Thyroid gland (tissue), 4 donors: ENCODE results near the gene SGIP1. TPM values are rescaled to one million over a fixed set of nuclear protein-coding genes. Genes with fewer than 3 reads are reported as not detected.
A peak's percentile ranks its signal among the peaks of the same experiment; 100 is the strongest.

Source experiments
- DNase-seq, 2 donors: peaks; one replicate each; pipeline ENCODE4 v3.0.0-alpha.2; 2019
- H3K27ac ChIP-seq, 3 donors: fragments of 200-600 bp; sonication (generic); 1 replicate in 2 of 3; 2 replicates in 1 of 3; pipeline ENCODE4 v1.5.1; 2016 to 2019; ENCODE audit warnings: mild to moderate bottlenecking in 1 of 3, moderate library complexity in 1 of 3
- H3K27me3 ChIP-seq: fragments of 200-600 bp; sonication (generic); one replicate; pipeline ENCODE4 v1.5.1; 2019
- H3K36me3 ChIP-seq, 2 donors: fragments of 200-600 bp; sonication (generic); one replicate each; pipeline ENCODE4 v1.5.1; 2016 to 2019
- H3K4me1 ChIP-seq, 2 donors: fragments of 200-600 bp; sonication (generic); one replicate each; pipeline ENCODE4 v1.5.1; 2017 to 2019
- H3K4me3 ChIP-seq, 3 donors: fragments of 200-600 bp; sonication (generic); replicated peaks in 1 of 3; 1 replicate in 2 of 3; 2 replicates in 1 of 3; pipeline ENCODE4 v1.5.1; 2016; ENCODE audit warnings: mild to moderate bottlenecking in 1 of 3
- H3K9me3 ChIP-seq: fragments of 200-600 bp; sonication (generic); one replicate; pipeline ENCODE4 v1.5.1; 2017
- CTCF ChIP-seq, 6 experiments: fragments of 200-600 bp in 3 of 6; fragments of 450-650 bp in 3 of 6; sonication (generic) in 3 of 6; IDR thresholded peaks; one replicate each; pipeline ENCODE4 v1.5.1; 2016 to 2019; ENCODE audit warnings: antibody characterized with exemption in 6 of 6, mild to moderate bottlenecking in 2 of 6, inconsistent platforms in 1 of 6, moderate library complexity in 1 of 6
- POLR2A ChIP-seq, 2 donors: fragments of 450-650 bp; IDR thresholded peaks; one replicate each; pipeline ENCODE4 v1.6.1; 2017; ENCODE audit warnings: antibody characterized with exemption in 2 of 2, mild to moderate bottlenecking in 2 of 2, moderate library complexity in 1 of 2
- WGBS, 2 donors: methylation state at CpG; one replicate each; pipeline ENCODE4 v1.1.5; 2017; 5-methylcytosine and 5-hydroxymethylcytosine counted together
- intact Hi-C: fragments of 100-400 bp; cut with DNase I; formaldehyde crosslinking; loops from one replicate; pipeline ENCODE4 v1.15.1; 2023
- total RNA-seq, 4 donors: library from RNA; depleted of rRNA; stranded (reverse); fragments of >200 nt; gene quantifications; one replicate each; pipeline ENCODE4 v1.2.3, GENCODE V29; 2016

Gene SGIP1
- total RNA-seq, 4 donors from 2014 or later, result 18.7 to 25.6 (median 22.4) TPM

DNA sequence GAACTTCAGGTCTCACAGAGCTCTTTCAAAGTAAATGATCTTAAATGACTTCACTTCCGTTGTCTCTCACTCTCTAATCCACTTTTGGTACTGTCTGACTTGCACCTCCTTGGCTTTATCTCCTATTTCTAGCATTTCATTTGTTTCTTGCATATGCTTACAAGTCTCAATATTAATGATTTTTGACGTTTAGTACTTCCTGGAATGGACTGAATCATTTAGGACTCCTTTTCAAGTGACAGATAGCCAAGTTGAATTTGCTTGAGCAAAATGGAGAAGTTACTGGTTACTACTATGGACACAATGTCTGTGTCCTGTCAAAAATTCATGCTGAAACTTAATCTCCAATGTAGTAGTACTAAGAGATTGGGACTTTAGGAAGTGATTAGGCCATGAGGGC is 7.0 kb upstream of the SGIP1 start:
- no peak overlapping the region for H3K4me3 ChIP-seq
- no peak for DNase-seq
- intact Hi-C loops, result no loop called here
- no peaks in the 10 kb centered on the region for H3K27me3 ChIP-seq
- H3K27ac ChIP-seq, result no peak overlapping the region
- H3K36me3 ChIP-seq, result no peaks in the 10 kb centered on the region
- H3K4me1 ChIP-seq, result no peaks in the 10 kb centered on the region
- no peaks in the 10 kb centered on the region for H3K9me3 ChIP-seq
- no peak for TF ChIP-seq POLR2A (IDR thresholded peaks at IDR 0.05)
- no peak for TF ChIP-seq CTCF (IDR thresholded peaks at IDR 0.05)
- WGBS, 2 donors, result 78 to 90% methylated on average over 2 of the region's 2 CpGs

GRCh38 chr1:66527686-66528085 is 6.3 kb upstream of the SGIP1 start:
- Histone ChIP-seq H3K36me3 (no peaks in the 10 kb centered on the region), H3K27ac (no peak overlapping the region), H3K9me3 (no peaks in the 10 kb centered on the region), H3K4me3 (no peak overlapping the region), H3K27me3 (no peaks in the 10 kb centered on the region), H3K4me1 (peaks cover 4% of the 10 kb centered on the region in 2 donors)
- intact Hi-C loops, result no loop called here
- 73 to 76% methylated on average over 2 of the region's 2 CpGs for WGBS, 2 donors
- no peak for DNase-seq
- no peak for TF ChIP-seq CTCF (IDR thresholded peaks at IDR 0.05)
- TF ChIP-seq POLR2A (IDR thresholded peaks at IDR 0.05), result no peak

- TF ChIP-seq CTCF (IDR thresholded peaks at IDR 0.05) (no peak), POLR2A (IDR thresholded peaks at IDR 0.05) (no peak)
- DNase-seq, result no peak
- Histone ChIP-seq H3K4me1 (peaks cover 7 to 8% of the 10 kb centered on the region in 2 donors), H3K9me3 (no peaks in the 10 kb centered on the region), H3K4me3 (no peak overlapping the region), H3K36me3 (no peaks in the 10 kb centered on the region), H3K27ac (no peak overlapping the region), H3K27me3 (no peaks in the 10 kb centered on the region)
- WGBS, 2 donors, result 17 to 22% methylated on average over 1 of the region's 1 CpG
- intact Hi-C loops, result no loop called here
Observed at GRCh38 chr1:66528580-66528979, 5.4 kb upstream of the SGIP1 start.

DNA sequence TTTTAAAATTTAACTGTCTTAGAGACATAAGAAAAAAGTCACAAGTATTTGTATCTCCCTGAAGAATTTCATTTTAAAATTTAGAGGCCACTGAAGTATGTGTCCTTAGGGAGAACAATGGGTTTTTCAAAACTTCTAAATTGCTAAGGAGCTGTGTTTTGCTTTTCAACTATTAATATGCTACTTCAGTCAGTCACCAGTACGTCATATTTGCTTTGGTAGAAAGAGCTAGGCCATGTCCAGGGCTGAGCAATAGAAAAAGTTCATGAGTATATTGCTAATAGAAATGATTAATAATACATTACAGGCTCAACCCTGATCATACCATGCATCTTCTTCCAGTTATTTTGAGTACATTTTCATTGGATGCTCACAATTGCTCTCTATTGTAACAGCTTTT is 1.7 kb upstream of the SGIP1 start:
- Histone ChIP-seq H3K36me3 (no peaks in the 10 kb centered on the region), H3K4me1 (peaks cover 9 to 28% of the 10 kb centered on the region in 2 donors), H3K9me3 (no peaks in the 10 kb centered on the region), H3K27me3 (no peaks in the 10 kb centered on the region), H3K4me3 (no peak overlapping the region), H3K27ac (peak overlapping the region in 2 of 3 donors; percentile 93 to 94)
- intact Hi-C loops, result no loop called here
- TF ChIP-seq CTCF (IDR thresholded peaks at IDR 0.05) (no peak), POLR2A (IDR thresholded peaks at IDR 0.05) (no peak)
- no peak for DNase-seq
- WGBS, 2 donors, result 74 to 76% methylated on average over 1 of the region's 1 CpG

GRCh38 chr1:66532798-66533783 is 862 bp upstream of the SGIP1 start:
- no peak for TF ChIP-seq POLR2A (IDR thresholded peaks at IDR 0.05)
- no peak for TF ChIP-seq CTCF (IDR thresholded peaks at IDR 0.05)
- WGBS, 2 donors, result 5 to 9% methylated on average over 31 to 49 of the region's 50 CpGs
- H3K9me3 ChIP-seq, result no peaks in the 10 kb centered on the region
- H3K4me1 ChIP-seq, result peaks cover 12 to 28% of the 10 kb centered on the region in 2 donors
- no peaks in the 10 kb centered on the region for H3K36me3 ChIP-seq
- DNase-seq, result peak; percentile 30 to 34
- peak overlapping the region; percentile 93 to 94 (median 93) for H3K27ac ChIP-seq
- H3K4me3 ChIP-seq, result peak overlapping the region; percentile 36 to 68 (median 40)
- H3K27me3 ChIP-seq, result no peaks in the 10 kb centered on the region
- intact Hi-C loops, result no loop called here
